HG03108 (cell line): ENCODE results near the gene CCL24.
"Not testable (repeated sequence)": the region's sequence is repeated elsewhere in the genome, so short reads cannot be mapped to it uniquely, and the experiment has no call there.

Experiments used
- ATAC-seq: cut with Tn5 transposase; IDR thresholded peaks from one replicate; pipeline ENCODE4 v1.9.1; 2021; ENCODE audit warnings: moderate library complexity; ENCODE audit not compliant: unreplicated experiment

The CCL24 gene

DNA sequence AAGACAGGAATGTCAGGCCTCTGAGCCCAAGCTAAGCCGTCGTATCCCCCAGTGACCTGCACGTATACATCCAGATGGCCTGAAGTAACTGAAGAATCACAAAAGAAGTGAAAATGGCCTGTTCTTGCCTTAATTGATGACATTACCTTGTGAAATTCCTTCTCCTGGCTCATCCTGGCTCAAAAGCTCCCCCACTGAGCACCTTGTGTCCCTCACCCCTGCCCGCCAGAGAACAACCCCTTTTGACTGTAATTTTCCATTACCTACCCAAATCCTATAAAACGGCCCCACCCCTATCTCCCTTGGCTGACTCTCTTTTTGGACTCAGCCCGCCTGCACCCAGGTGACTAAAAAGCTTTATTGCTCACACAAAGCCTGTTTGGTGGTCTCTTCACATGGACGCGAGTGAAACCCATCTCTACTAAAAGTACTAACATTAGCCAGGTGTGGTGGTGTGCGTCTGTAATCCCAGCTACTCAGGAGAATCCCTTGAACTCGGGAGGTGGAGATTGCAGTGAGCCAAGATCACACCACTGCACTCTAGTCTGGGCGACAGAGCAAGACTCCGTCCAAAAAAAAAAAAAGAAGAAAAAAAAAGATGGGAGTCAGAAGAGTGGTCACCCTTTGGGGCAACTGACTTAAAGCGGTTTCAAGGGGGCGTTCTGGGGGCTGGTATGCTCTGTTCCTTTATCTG, 25.3 kb downstream of the CCL24 start:
- ATAC-seq: not testable (repeated sequence)

DNA sequence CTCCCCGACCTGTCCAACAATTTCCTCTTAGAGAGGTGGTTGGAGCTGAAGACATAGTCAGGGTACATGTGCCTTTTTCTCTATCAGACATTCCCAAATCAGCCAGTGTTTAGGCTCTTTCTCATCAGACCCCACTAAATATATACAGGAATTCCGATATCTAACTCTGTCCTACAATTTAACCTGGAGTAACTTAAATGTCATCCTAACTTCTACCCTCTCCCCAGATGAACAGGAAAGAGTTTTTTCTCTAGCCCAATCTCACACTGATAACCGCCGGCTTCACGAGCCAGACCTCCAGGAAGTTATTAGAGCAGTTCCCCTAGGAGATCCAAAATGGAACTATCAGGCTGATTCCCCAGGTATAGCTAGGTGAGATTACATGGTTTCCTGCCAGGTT, 30.5 kb downstream of the CCL24 start:
- not testable (repeated sequence) for ATAC-seq

DNA sequence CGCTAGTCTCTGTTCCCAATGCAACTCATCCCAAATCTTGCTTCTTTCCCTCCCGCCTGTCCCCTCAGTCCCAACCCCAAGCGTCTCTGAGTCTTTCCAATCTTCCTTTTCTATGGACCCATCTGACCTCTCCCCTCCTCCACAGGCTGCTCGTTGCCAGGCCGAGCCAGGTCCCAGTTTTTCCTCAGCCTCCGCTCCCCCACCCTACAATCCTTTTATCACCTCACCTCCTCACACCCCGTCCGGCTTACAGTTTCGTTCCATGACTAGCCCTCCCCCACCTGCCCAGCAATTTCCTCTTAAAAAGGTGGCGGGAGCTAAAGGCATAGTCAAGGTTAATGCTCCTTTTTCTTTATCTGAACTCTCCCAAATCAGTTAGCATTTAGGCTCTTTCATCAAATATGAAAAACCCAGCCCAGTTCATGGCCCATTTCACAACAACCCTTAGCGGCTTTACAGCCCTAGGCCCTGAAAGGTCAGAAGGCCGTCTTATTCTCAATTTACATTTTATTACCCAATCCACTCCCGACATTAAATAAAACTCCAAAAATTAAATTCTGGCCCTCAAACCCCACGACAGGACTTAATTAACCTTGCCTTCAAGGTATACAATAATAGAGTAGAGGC, 32.8 kb downstream of the CCL24 start:
- not testable (repeated sequence) for ATAC-seq

DNA sequence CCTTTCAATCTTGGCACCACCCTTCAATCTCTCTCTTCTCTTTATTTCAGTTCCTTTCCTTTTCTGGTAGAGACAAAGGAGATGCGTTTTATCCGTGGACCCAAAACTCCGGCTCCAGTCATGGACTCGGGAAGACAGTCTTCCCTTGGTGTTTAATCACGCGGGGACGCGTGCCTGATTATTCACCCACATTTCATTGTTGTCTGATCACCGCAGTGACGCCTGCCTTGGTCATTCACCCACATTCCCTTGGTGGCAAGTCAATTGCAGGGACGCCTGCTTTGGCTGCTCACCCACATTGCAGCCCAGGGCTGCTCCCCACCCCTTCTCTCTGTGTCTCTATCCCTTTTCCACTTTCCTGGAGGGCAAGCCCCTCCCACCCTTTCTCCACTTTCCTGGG, 34.1 kb downstream of the CCL24 start:
- not testable (repeated sequence) for ATAC-seq

DNA sequence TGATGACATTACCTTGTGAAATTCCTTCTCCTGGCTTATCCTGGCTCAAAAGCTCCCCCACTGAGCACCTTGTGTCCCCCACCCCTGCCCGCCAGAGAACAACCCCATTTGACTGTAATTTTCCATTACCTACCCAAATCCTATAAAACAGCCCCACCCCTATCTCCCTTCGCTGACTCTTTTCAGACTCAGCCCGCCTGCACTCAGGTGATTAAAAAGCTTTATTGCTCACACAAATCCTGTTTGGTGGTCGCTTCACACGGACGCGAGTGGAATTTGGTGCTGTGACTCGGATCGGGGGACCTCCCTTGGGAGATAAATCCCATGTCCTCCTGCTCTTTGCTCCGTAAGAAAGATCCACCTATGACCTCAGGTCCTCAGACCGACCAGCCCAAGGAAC, 34.6 kb downstream of the CCL24 start:
- not testable (repeated sequence) for ATAC-seq

DNA sequence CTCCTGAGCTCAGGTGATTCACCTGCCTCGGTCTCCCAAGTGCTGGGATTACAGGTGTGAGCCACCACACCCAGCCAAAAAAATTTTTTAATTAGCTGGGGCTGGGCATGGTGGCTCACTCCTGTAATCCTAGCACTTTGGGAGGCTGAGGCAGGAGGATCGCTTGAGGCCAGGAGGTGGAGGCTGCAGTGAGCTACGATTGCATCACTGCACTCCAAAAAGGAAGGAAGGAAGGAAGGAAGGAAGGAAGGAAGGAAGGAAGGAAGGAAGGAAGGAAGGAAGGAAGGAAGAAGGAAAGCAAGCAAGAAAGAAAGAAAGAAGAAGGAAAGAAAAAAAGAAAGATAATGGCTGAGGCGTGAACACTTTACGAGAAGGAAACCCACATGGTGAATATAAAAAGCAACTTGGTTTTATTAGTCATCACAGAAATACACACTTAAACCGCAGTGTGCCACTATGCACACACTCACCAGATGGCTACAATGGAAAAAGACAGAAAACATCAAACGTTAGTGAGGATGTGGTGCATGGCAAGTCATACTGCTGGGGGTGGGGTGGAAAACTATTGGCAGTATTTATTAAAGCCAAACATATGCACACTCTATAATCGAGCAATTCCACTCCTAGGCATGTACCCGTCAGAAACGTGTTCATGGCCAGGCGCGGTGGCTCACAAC, 37.2 kb downstream of the CCL24 start:
- ATAC-seq: no peak

DNA sequence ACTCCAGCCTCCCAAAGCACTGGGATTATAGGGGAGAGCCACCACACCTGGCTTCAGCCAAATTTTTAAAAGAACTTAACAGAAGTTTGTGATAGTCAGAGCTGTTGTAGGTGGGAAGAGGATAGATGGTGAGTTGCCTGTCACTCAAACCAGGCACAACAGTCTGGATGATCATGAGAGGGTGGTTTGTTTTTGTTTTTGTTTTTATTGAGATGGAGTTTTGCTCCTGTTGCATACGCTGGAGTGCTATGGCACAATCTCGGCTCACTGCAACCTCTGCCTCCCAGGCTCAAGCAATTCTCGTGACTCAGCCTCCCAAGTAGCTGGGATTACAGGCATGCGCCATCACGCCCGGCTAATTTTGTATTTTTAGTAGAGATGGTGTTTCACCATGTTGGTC, 39.6 kb downstream of the CCL24 start:
- ATAC-seq: not testable (repeated sequence)

DNA sequence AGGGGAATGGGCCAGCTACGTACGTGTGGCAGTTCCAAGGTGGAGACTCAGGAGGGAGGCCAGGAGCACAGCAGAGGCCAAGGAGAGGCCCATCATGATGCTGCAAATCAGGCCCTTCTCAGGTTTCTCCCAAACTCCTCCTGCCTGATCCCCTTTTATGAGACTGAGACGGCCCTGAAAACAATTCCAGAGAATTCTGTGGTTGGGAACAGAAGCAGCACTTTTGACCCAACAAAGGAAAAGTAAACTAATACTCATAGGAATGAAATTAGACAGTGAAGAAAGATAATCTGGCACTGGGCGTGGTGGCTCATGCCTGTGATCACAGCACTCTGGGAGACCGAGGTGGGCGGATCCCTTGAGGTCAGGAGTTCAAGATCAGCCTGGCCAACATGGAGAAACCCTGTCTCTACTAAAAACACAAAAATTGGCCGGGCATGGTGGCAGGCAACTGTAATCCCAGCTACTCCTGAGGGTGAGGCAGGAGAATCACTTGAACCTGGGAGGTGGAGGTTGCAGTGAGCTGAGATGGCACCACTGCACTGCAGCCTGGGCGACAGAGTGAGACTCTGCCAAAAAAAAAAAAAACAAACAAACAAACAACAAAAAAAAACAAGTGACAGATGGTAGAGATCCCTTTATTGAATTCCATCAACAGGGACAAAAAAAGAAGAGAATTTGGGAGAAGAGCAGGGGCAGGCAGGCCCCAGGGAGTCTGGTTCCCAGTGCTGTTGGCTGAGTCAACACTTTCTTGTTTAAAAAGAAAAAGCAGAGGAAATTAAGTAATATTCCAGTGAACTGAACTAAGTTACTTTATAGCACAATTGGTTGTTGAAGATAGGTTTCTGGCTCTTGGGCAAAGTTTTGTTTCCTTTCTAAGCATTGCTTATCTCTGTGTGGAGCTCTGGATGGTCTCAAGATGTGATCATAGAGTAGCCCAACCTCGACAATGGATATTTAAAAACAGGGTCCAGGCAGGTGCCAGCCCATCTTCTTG, 41.2 kb downstream of the CCL24 start, which contains the start of gene CCL26:
Gene CCL26 (minus strand): TSS at position 131 of the 997 bp plus-strand sequence. CDS start 35 bp downstream, at position 96.
- ATAC-seq: no peak

DNA sequence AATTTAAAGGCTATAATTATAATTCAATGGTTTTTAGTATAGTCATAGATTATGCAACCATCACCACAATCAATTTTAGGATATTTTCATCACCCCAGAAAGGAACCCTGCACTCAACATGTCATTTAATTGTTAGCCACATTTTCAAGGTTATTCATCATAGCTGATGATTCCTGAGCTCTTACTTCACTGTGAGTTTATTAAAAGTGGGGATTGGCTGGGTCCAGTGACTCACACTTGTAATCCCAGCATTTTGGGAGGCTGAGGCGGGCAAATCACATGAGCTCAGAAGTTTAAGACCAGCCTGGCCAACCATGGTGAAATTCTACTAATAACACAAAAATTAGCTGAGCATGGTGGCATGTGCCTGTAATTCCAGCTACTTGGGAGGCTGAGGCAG, 42.4 kb downstream of the CCL24 start:
- ATAC-seq: no peak

DNA sequence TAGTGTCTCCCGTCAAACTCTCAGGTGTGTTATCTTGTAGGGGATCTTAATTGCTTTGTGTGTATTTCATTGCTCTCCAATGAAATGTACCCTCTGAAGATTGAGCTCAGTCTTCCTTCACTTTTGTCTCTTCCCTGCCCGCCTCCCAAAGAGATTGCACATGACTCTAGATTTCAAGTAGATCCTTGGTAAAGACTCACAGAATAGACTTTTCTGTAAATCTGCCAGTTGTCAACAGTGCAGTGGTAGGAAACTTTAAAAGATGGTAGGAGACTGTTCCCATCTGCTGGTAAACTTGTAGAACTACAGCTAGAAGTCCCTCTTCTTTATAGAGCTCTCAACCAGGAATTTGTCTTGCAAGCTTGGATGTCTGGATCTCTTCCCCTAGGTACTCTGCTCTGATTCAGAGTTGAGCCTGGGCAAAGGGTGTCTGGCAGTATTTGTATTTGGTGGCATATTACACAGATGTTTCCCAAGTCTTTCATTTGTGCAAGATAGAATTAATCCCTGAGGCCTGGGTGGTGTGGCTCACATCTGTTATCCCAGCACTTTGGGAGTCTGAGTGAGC, 51.2 kb downstream of the CCL24 start:
- no peak for ATAC-seq

DNA sequence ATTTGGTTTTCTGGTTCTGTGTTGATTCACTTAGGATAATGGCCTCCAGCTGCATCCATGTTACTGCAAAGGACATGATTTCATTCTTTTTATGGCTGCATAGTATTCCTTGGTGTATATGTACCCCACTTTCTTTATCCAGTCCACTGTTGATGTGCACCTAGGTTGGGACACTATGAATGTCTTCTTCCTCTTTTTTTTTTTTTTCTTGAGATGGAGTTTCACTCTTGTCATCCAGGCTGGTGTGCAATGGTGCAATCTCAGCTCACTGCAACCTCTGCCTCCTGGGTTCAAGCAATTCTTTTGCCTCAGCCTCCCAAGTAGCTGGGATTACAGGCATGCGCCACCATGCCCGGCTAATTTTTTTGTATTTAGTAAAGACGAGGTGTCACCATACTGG, 51.8 kb downstream of the CCL24 start:
- ATAC-seq: not testable (repeated sequence)
